Spleen (tissue), 11 donors: ENCODE measurements around the gene TUBGCP4. TPM values are rescaled to one million over a fixed set of nuclear protein-coding genes. Genes with fewer than 3 reads are reported as not detected.

ENCODE experiments used
- DNase-seq: peaks from one replicate; pipeline ENCODE4 v3.0.0-alpha.2; 2020
- H3K27ac ChIP-seq, 8 donors: fragments of 200-600 bp; sonication (generic) in 7 of 8; 1 replicate in 4 of 8; 2 replicates in 4 of 8; pipeline versions ENCODE4 v1.5.0 to v1.8.0; 2016 to 2021; ENCODE audit warnings: inconsistent platforms in 4 of 8, mild to moderate bottlenecking in 4 of 8, moderate library complexity in 1 of 8
- H3K27me3 ChIP-seq, 7 donors: fragments of 200-600 bp; sonication (generic) in 6 of 7; replicated peaks in 1 of 7; 1 replicate in 4 of 7; 2 replicates in 3 of 7; pipeline versions ENCODE4 v1.5.0 to v1.8.0; 2016 to 2021; ENCODE audit warnings: inconsistent platforms in 3 of 7, mild to moderate bottlenecking in 1 of 7
- H3K36me3 ChIP-seq, 6 donors: fragments of 200-600 bp; sonication (generic) in 5 of 6; 1 replicate in 4 of 6; 2 replicates in 2 of 6; pipeline versions ENCODE4 v1.5.0 to v1.8.0; 2016 to 2021; ENCODE audit warnings: inconsistent platforms in 2 of 6
- H3K4me1 ChIP-seq, 6 donors: fragments of 200-600 bp; sonication (generic) in 5 of 6; 1 replicate in 3 of 6; 2 replicates in 3 of 6; pipeline versions ENCODE4 v1.5.0 to v1.8.0; 2016 to 2021; ENCODE audit warnings: inconsistent platforms in 3 of 6
- H3K4me3 ChIP-seq, 8 donors: fragments of 200-600 bp; sonication (generic) in 7 of 8; 1 replicate in 4 of 8; 2 replicates in 4 of 8; pipeline versions ENCODE4 v1.5.0 to v1.8.0; 2016 to 2021; ENCODE audit warnings: inconsistent platforms in 4 of 8, mild to moderate bottlenecking in 4 of 8, moderate library complexity in 2 of 8
- H3K9me3 ChIP-seq, 8 donors: fragments of 200-600 bp; sonication (generic) in 7 of 8; 1 replicate in 4 of 8; 2 replicates in 4 of 8; pipeline versions ENCODE4 v1.5.0 to v1.8.0; 2016 to 2021; ENCODE audit warnings: inconsistent platforms in 4 of 8
- POLR2A ChIP-seq, 3 donors: fragments of 450-650 bp; IDR thresholded peaks; one replicate each; pipeline ENCODE4 v1.5.1; 2017; ENCODE audit warnings: antibody characterized with exemption in 3 of 3, mild to moderate bottlenecking in 1 of 3
- POLR2AphosphoS5 ChIP-seq, 3 donors: sonication (generic); formaldehyde crosslinking; IDR thresholded peaks; one replicate each; pipeline ENCODE4 v1.5.1; 2017; ENCODE audit warnings: antibody characterized with exemption in 3 of 3
- WGBS, 5 donors: extraction: QIAGEN DNeasy Blood & Tissue Kit in 3 of 5; methylation state at CpG; one replicate each; pipeline versions ENCODE4 v1.1.5 to v1.1.7; 2013 to 2018; 5-methylcytosine and 5-hydroxymethylcytosine counted together
- intact Hi-C: fragments of 100-400 bp; cut with DNase I; formaldehyde crosslinking; loops from one replicate; pipeline ENCODE4 v1.15.0; 2023; ENCODE audit warnings: low total_unique reads
- polyA plus RNA-seq, 3 donors: library from polyadenylated mRNA; stranded (reverse); fragments of 200-250 nt; gene quantifications; one replicate each; pipeline ENCODE4 v1.2.1, GENCODE V29; 2013
- total RNA-seq, 7 donors: library from RNA; depleted of rRNA in 3 of 7; stranded (reverse); fragments of >200 nt in 3 of 7; fragmentation: NEBNext Ultra II Directional in 4 of 7; extraction: Animal tissue kit (Norgen Biotek cat#: 25700) in 4 of 7; gene quantifications; one replicate each; pipeline versions ENCODE4 v1.1.0 to v1.2.1, GENCODE V29; 2016 to 2021
- TF ChIP-seq, protein P1 (sequence below), 11 experiments: fragments of 200-600 bp in 7 of 11; fragments of 450-650 bp in 4 of 11; sonication (generic) in 4 of 11; IDR thresholded peaks in 8 of 11; conservative IDR thresholded peaks in 3 of 11; 1 replicate in 7 of 11; 2 replicates in 4 of 11; pipeline versions ENCODE4 v1.4.0 to v1.8.0; 2016 to 2021; ENCODE audit warnings: antibody characterized with exemption in 11 of 11, inconsistent platforms in 4 of 11, mild to moderate bottlenecking in 1 of 11
- donor health status: healthy with polysubstance abuse.
- donor health status: DM: no; HTN: no; CAD: no; lungs with moderate emphysema.
- donor health status: DM: no; HTN: no; CAD: no.
- donor health status: Bipolar disorder and iron deficiency.
- donor health status: healthy.
- donor health status: DM: no; HTN: no; CAD: no.
- donor health status: DM: yes; HTN: yes; CAD: no.

Gene TUBGCP4
- total and polyA plus RNA-seq, 10 donors: 2.5 to 22.1 (median 16.1) TPM

DNA sequence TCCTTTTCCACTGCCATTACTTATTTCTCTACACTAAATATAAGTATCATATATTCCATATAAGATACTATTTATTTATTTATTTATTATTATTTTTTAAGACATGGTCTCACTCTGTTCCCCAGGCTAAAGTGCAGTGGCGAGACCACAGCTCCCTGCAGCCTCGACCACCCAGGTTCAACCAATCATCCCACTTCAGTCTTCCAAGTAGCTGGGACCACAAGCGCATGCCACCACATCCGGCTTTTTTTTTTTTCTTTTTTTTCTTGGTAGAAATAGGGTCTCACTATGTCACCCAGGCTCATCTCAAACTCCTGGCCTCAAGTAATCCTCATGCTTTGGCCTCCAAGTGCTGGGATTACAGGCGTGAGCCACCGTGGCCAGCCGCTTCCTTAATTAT is 65.5 kb downstream of the TUBGCP4 start:
- no peak overlapping the region for H3K4me3 ChIP-seq
- H3K9me3 ChIP-seq: no peaks in the 10 kb centered on the region
- H3K4me1 ChIP-seq: peaks cover 0 to 10% (median 3%) of the 10 kb centered on the region in 6 donors
- TF ChIP-seq POLR2AphosphoS5 (IDR thresholded peaks at IDR 0.05) (no peak), POLR2A (IDR thresholded peaks at IDR 0.05) (no peak)
- TF ChIP-seq, protein P1, sequence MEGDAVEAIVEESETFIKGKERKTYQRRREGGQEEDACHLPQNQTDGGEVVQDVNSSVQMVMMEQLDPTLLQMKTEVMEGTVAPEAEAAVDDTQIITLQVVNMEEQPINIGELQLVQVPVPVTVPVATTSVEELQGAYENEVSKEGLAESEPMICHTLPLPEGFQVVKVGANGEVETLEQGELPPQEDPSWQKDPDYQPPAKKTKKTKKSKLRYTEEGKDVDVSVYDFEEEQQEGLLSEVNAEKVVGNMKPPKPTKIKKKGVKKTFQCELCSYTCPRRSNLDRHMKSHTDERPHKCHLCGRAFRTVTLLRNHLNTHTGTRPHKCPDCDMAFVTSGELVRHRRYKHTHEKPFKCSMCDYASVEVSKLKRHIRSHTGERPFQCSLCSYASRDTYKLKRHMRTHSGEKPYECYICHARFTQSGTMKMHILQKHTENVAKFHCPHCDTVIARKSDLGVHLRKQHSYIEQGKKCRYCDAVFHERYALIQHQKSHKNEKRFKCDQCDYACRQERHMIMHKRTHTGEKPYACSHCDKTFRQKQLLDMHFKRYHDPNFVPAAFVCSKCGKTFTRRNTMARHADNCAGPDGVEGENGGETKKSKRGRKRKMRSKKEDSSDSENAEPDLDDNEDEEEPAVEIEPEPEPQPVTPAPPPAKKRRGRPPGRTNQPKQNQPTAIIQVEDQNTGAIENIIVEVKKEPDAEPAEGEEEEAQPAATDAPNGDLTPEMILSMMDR (IDR thresholded peaks at IDR 0.05 in 8 of 11, conservative IDR thresholded peaks at IDR 0.05 in 3 of 11): no peak
- intact Hi-C loops: no loop called here
- H3K27ac ChIP-seq: no peak overlapping the region
- peaks cover 0 to 94% (median 38%) of the 10 kb centered on the region in 6 donors for H3K36me3 ChIP-seq
- WGBS, 5 donors: 92 to 98% (median 96%) methylated on average over 7 of the region's 7 CpGs
- DNase-seq: no peak
- no peaks in the 10 kb centered on the region for H3K27me3 ChIP-seq

DNA sequence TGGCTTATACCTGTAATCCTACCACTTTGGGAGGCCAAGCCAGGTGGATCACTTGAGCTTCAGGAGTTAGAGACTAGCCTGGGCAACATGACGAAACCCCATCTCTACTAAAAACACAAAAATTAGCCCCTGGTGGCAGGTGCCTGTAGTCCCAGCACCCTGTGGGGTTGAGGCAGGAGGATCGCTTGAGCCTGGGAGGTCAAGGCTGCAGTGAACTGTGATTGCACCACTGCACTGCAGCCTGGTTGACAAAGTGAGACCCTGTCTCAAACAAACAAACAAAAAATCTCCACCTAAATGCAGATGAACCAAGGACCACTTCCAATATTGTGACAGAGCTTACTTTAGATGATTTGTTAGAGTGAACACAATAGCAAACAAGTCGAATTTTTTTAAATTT is 68.4 kb downstream of the TUBGCP4 start:
- intact Hi-C loops: no loop called here
- Histone ChIP-seq H3K9me3 (no peaks in the 10 kb centered on the region), H3K27ac (no peak overlapping the region), H3K4me3 (no peak overlapping the region), H3K27me3 (no peaks in the 10 kb centered on the region), H3K36me3 (peaks cover 0 to 85% (median 22%) of the 10 kb centered on the region in 6 donors), H3K4me1 (peaks cover 0 to 12% (median 3%) of the 10 kb centered on the region in 6 donors)
- TF ChIP-seq POLR2A (IDR thresholded peaks at IDR 0.05) (no peak), POLR2AphosphoS5 (IDR thresholded peaks at IDR 0.05) (no peak)
- TF ChIP-seq, protein P1 (IDR thresholded peaks at IDR 0.05 in 8 of 11, conservative IDR thresholded peaks at IDR 0.05 in 3 of 11): no peak
- whole genome bisulfite sequencing, 5 donors: 86 to 95% (median 89%) methylated on average over 3 of the region's 3 CpGs
- DNase-seq: no peak

DNA sequence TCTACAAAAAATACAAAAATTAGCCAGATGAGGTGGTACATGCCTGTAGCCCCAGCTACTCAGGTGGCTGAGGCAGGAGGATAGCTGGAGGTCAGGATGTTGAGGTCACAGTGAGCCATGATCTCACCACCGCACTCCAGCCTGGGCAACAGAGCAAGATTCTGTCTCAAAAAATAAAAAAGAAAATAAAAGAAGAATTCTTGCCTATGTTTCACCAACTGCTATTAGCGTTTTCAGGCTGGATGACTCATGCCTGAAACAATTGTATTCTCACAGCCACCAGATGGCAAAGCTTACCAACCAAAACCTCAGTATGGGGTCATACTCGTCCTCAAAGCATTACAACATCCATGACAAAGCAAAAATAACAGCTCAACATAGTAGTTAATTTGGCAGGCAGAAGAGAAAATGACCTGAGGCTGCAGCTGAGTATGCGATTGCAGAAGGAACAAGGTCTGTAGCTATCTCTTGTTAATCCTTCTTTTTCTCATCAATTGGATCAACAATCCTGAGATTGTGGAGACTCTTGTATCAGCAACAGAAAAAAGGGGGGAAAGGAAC is 69.9 kb downstream of the TUBGCP4 start:
- Histone ChIP-seq H3K4me3 (no peak overlapping the region), H3K9me3 (no peaks in the 10 kb centered on the region), H3K36me3 (peaks cover 0 to 88% (median 25%) of the 10 kb centered on the region in 6 donors), H3K4me1 (peaks cover 0 to 12% (median 3%) of the 10 kb centered on the region in 6 donors), H3K27ac (peak overlapping the region in 3 of 8 donors; percentile 7 to 19 (median 15)), H3K27me3 (no peaks in the 10 kb centered on the region)
- 25 to 44% (median 35%) methylated on average over 4 of the region's 4 CpGs for WGBS, 5 donors
- no peak for DNase-seq
- intact Hi-C loops: no loop called here
- TF ChIP-seq, protein P1 (IDR thresholded peaks at IDR 0.05 in 8 of 11, conservative IDR thresholded peaks at IDR 0.05 in 3 of 11): peak in 7 of 11 experiments; percentile 16 to 52 (median 34)
- TF ChIP-seq POLR2A (IDR thresholded peaks at IDR 0.05) (no peak), POLR2AphosphoS5 (IDR thresholded peaks at IDR 0.05) (no peak)

DNA sequence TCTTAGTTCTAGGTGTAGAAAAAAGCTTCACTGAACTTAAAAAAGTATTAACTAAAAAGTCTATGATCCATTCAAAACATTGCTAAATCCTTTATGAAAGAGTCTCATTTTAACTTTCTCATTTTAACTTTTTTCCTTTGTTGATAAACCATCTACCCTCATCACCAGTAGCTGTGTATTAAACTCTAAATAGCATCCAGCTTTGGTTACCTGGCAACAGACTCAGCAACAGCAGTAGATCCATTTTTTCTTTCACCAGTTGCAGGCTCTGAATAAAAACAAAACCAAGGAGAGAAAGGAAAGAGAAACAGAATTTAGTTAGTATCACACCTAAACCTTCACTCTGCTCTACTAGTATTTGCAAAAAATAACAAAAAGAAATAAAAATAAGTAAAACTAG is 70.4 kb downstream of the TUBGCP4 start:
- no peak overlapping the region for H3K4me3 ChIP-seq
- H3K36me3 ChIP-seq: peaks cover 0 to 88% (median 27%) of the 10 kb centered on the region in 6 donors
- H3K9me3 ChIP-seq: no peaks in the 10 kb centered on the region
- no peak for TF ChIP-seq POLR2A (IDR thresholded peaks at IDR 0.05)
- no peak for TF ChIP-seq POLR2AphosphoS5 (IDR thresholded peaks at IDR 0.05)
- TF ChIP-seq, protein P1 (IDR thresholded peaks at IDR 0.05 in 8 of 11, conservative IDR thresholded peaks at IDR 0.05 in 3 of 11): no peak
- peaks cover 0 to 12% (median 3%) of the 10 kb centered on the region in 6 donors for H3K4me1 ChIP-seq
- H3K27me3 ChIP-seq: no peaks in the 10 kb centered on the region
- intact Hi-C loops: no loop called here
- H3K27ac ChIP-seq: peak overlapping the region in 3 of 8 donors; percentile 7 to 19 (median 15)
- DNase-seq: no peak
